T-helper 22 cell (primary cell): ENCODE results near the gene FER.
"Not testable (repeated sequence)": the region's sequence is repeated elsewhere in the genome, so short reads cannot be mapped to it uniquely, and the experiment has no call there.

Experiments
- DNase-seq: peaks from one replicate; pipeline ENCODE4 v3.0.0-alpha.2; 2020; ENCODE audit warnings: low read depth

FER gene

GRCh38 chr5:108957333-108957732, 209.6 kb downstream of the FER start:
- no peak for DNase-seq

DNA sequence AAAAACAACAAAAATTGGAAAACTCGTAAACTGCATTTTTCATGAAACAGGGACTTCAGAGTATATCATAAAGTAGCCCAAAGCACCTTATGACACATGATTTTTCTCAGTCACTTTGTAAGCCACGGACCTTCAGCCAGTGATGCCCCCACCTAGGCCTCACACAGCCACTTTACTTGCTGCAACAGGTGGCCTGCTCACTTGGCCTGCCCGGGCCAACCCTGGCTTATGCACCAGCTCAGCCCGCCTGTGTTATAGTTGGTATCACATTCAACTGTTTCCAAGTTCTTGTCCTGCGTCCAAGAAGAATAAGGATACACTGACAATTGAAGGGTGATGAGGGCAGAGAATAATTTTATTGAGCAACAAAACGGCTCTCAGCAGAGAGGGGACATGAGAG, 219.2 kb downstream of the FER start:
- no peak for DNase-seq

DNA sequence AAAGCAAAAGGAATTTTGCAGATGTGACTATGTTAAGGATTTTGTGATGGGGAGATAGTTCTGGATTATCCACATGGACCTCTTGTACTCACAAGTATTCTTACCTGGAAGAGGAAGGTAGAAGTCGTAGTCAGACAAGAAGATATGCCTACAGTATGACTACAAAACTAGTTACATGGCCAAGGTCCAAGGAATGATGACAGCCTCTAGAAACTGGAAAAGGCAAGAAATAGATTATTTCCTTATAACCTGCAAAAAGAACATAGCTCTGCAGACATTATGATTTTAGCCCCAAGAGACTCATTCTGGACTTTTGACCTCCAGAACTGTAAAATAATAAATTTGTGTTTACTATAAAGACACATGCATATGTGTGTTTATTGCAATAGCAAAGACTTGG, 226.9 kb downstream of the FER start:
- DNase-seq: no peak

- DNase-seq: no peak
These were observed 228.0 kb downstream of the FER start for GRCh38 chr5:108975697-108976096.

DNA sequence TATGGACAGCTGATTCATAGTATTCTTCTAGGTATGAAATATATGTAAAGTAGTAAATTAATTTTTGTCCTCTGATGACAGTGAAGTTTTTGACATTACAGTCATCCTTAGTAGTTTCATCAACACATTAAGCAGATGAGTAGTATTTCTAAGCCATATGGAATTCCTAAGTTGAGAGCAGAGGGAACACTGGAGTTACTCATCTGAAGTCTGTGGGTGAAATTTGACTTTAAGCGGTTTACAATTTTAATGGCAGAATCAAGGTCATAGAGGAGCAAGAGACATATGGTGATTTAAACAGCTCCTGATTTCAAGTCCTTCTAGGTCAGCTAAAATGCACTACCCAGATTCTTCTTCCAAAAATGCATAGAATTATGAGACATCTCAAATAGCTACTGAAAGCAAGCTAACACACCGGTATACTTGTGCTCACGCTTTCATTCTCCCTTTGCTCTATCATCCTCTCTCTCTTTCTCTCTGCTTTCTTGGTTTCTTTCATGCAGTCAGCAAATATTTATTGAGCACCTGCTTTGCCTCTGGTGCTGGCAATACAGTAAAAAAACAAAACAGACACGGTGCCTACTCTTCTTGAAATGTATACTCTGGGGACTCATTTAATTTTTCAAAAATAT, 235.9 kb downstream of the FER start:
- no peak for DNase-seq

DNA sequence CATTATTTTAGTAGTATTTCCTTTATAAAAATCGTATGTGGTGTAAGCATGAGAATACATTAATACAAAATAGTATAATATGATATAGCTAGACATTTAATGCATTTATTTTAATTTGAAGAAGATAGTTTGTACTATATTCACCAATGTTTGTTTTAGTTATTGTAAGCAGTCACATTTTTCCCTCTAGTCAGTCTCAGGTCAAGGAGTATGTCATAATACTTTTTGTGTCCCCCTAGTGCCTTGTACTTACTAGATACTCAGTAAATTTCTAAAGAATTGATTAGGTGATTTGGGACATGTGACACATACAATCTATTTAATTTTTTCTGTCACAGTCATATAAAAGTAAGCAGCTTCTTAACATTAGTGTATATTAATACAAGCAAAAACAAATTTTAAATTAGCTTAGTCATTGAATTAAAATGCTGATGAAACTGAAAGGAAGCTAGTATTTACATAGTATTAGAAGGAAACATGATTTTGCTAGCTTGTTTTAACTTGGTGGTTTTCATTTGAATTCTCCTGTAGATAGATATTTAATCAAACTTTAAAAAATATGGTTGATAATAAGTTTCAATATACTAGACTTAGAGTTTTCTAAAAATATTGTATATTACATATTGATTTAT, 242.2 kb downstream of the FER start:
- no peak for DNase-seq

DNA sequence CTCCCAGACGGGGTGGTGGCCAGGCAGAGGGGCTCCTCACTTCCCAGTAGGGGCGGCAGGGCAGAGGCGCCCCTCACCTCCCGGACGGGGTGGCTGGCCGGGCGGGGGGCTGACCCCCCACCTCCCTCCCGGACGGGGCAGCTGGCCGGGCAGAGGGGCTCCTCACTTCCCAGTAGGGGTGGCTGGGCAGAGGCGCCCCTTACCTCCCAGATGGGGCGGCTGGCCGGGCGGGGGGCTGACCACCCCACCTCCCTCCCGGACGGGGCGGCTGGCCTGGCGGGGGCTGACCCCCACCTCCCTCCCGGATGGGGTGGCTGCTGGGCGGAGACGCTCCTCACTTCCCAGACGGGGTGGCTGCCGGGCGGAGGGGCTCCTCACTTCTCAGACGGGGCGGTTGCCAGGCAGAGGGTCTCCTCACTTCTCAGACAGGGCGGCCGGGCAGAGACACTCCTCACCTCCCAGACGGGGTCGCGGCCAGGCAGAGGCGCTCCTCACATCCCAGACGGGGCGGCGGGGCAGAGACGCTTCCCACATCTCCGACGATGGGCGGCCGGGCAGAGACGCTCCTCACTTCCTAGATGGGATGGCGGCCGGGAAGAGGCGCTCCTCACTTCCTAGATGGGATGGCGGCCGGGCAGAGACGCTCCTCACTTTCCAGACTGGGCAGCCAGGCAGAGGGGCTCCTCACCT, 244.8 kb downstream of the FER start:
- not testable (repeated sequence) for DNase-seq

DNA sequence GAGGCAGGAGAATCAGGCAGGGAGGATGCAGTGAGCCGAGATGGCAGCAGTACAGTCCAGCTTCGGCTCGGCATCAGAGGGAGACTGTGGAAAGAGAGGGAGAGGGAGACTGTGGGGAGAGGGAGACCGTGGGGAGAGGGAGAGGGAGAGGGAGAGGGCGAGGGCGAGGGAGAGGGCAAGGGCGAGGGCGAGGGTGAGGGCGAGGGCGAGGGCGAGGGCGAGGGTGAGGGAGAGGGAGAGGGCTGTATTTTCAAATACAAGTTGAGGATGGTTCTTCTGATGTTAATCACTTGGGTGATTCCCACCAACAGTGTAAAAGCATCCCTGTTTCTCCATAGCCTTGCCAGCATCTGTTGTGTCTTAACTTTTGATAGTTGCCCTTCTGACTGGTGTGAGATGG, 245.7 kb downstream of the FER start:
- DNase-seq: not testable (repeated sequence)

GRCh38 chr5:108997720-108998119, 250.0 kb downstream of the FER start:
- DNase-seq: no peak

DNA sequence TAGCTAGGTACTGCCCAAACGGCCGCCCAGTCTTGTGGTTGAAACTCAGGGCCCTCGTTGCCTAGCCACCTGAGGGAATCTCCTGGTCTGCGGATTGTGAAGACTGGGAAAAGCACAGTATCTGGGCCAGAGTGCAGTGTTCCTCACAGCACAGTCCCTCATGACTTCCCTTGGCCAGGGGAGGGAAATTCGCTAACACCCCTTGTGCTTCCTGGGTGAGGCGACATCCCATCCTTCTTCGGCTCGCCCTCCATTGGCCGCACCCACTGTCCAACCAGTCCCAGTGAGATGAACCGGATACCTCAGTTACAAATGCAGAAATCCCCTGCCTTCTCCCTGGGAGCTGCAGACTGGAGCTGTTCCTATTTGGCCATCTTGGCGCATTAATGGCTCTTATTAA, 250.5 kb downstream of the FER start:
- DNase-seq: no peak

- no peak for DNase-seq
These were observed 256.2 kb downstream of the FER start for GRCh38 chr5:109003928-109004327.

DNA sequence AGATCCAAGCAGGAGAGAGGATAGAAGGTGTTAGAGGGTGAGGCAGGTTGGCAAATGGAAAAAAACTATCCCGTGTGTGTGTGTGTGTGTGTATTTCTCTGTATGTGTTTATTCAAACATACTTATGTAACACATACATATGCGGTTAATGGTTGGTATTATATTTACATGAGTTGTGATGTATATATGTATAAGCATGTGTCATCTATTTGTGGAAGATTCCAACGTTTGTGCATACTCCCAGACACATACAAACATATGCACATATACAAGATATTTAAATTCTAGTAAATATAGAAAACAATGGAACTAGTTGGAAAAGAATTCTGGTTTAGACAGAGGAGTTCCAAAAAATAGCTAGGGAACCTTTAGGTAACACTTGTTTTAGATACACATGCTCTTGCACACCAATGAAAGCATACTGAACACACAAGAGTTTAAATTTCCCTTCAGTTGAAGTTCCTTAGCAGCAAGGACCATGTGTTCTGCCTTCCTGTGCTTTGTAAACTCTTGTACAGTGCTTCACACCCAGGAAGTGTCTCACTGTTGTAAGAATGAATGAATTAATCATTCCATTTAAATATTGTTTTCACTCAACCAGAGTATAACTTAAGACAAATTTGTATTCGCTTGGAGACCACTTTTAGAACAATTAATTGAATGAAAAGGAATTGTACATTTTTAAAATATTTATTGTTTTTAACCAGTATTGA, 257.8 kb downstream of the FER start:
- DNase-seq: no peak

GRCh38 chr5:109006129-109006528, 258.4 kb downstream of the FER start:
- DNase-seq: no peak

DNA sequence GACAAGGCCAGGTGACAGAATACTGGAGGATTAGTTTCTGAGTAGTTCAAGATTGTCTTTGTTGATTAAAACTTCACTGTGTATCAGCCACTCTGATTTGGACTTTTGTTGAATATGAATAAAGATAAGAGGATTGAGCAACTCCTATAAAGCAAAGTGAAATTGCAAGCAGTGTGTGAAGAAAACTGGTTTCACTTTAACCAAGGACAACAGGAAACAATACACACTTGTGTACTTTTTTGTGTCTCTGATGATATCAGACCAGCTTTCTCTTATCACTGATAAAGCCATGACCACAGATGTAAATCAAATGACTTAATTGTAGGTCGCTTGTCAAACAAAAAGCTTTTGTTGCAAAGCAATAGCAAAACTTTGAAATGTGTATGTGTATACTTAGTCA, 268.6 kb downstream of the FER start:
- DNase-seq: no peak

DNA sequence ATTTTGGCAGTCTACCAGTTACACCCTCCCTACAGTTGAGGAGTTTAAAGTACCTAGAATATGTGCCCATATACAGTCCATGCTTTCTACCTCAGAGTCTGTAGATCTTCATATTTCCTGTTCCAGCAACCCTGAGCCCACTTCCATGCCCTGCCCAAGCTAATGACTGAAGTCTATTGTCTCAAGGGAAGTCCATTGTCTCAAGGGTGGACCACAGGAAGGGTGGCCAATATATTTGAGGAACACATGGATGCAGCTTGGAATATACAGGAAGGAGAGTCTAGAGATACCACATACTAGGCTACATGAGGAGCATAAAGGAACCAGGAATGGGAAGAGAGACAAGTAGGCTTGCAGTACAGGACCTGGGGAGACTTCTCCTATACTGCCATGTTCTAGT, 274.4 kb downstream of the FER start:
- no peak for DNase-seq

DNA sequence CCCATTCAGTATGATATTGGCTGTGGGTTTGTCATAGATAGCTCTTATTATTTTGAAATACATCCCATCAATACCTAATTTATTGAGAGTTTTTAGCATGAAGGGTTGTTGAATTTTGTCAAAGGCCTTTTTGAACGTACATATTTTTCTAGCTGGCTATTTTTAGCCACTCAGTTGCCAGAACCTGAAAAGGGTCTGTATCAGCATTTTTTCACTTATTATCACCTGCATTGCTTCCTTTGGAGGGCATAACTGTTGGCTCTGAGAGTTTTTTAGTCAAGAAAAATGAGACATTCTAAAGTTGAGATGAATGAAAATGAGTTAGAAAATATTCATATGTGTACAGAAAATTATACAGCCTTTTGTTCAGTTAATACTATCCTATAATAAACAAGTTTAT, 278.0 kb downstream of the FER start:
- not testable (repeated sequence) for DNase-seq

GRCh38 chr5:109027983-109028607, 280.4 kb downstream of the FER start:
- DNase-seq: no peak

DNA sequence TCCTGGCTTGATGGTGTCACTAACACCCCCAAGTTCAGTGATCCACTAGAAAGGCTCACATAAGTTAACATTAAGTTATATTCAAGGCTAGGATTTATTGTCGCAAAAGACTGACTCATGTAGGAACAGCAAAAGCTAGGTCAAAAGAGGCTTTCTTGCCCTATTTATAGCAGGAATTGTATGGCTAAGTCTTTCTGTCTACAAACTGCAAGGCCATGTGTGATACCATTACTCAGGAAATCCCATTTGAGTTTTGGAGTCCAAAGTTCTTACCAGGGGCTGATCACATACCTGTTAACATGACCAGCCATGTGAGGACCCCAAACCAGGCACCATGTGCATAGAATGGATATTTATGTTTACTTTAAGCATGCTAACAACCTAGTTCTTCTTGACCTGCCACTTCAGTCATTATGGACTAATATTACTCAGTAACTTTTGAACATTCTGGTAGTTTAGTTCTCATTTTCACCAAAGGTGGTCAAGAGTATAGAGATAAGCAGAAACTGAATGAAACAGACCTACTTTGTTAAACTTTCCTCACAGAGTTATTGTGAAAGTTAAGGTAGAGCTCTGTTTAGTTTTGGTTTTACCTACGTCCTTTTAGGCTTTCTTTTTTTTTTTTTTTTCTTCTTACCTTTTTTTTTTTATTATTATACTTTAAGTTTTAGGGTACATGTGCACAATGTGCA, 281.1 kb downstream of the FER start:
- no peak for DNase-seq

GRCh38 chr5:109029847-109030246, 282.1 kb downstream of the FER start:
- DNase-seq: no peak

DNA sequence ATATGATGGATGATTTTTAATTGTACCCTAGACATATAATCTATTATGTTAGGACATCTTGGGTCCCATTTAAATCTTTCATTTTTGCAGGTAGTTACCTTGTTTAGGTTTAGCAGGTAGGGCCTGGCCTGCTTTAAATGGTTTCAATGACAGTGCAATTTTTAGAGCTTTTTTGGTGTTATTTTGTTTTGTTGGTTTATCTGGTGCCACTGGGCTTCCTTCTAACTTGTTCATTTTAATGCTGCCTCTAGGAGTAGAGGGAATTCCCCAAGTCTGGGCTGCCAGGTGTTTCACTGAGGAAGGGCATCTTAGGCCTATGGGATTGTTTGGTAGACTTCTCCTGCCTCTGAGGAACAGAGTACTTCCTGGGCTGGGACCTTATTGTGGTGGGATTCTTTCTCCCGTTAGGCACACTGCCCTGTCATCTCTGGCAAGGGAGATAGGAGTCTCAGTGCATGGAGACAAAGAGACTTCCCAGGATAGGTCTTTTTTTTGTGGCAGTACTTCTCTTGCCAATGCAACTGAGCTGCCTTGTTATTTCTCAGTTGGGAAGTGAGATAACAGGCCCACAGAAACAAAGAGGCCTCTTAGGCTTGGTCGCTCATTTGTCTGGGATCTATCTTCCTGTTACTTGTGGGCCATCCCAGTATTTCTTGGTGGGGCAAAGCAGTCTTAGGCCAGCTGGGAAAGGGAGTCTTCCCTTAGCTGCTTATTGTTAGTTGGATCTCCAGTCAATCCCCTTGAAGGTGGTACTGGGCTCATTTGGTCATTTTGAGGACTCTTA, 282.9 kb downstream of the FER start:
- DNase-seq: no peak

- DNase-seq: no peak
These were observed 286.6 kb downstream of the FER start for GRCh38 chr5:109034306-109034705.
